Measurements from ENCODE around the gene MRPS25.

- no peak for TF ChIP-seq MYC (IDR thresholded peaks at IDR 0.05; ENCODE audit: low read depth, low read length)
- no peak for TF ChIP-seq POLR2A (IDR thresholded peaks at IDR 0.05; ENCODE audit: extremely low read depth, insufficient read length)
- TF ChIP-seq, protein P1, sequence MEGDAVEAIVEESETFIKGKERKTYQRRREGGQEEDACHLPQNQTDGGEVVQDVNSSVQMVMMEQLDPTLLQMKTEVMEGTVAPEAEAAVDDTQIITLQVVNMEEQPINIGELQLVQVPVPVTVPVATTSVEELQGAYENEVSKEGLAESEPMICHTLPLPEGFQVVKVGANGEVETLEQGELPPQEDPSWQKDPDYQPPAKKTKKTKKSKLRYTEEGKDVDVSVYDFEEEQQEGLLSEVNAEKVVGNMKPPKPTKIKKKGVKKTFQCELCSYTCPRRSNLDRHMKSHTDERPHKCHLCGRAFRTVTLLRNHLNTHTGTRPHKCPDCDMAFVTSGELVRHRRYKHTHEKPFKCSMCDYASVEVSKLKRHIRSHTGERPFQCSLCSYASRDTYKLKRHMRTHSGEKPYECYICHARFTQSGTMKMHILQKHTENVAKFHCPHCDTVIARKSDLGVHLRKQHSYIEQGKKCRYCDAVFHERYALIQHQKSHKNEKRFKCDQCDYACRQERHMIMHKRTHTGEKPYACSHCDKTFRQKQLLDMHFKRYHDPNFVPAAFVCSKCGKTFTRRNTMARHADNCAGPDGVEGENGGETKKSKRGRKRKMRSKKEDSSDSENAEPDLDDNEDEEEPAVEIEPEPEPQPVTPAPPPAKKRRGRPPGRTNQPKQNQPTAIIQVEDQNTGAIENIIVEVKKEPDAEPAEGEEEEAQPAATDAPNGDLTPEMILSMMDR (IDR thresholded peaks at IDR 0.05; ENCODE audit: low read depth, low read length) = no peak
Measured at GRCh38 chr3:15086699-15087098, 21.6 kb upstream of the MRPS25 start.

Measured in NB4 (cell line).